ENCODE measurements around the gene SLC46A2. TPM values are rescaled to one million over a fixed set of nuclear protein-coding genes. Genes with fewer than 3 reads are reported as not detected.

Gene SLC46A2
- total and polyA plus RNA-seq, 2 of the 13 experiments (the other 11 are each of a cell fraction or from before 2014, with no cell fraction given) = not detected

GRCh38 chr9:112836394-112836793 lies 54.3 kb downstream of the SLC46A2 start (continued):
- TF ChIP-seq PRDM4 (CRISPR knock-in tag; IDR thresholded peaks at IDR 0.05; ENCODE audit: borderline replicate concordance) (no peak), MTF2 (CRISPR knock-in tag; IDR thresholded peaks at IDR 0.05; ENCODE audit: borderline replicate concordance) (no peak), MATR3 (CRISPR knock-in tag; IDR thresholded peaks at IDR 0.05) (no peak), HMGXB3 (CRISPR knock-in tag; IDR thresholded peaks at IDR 0.05; ENCODE audit: borderline replicate concordance) (no peak), ZNF263 (CRISPR knock-in tag; IDR thresholded peaks at IDR 0.05) (no peak), HMGXB4 (CRISPR knock-in tag; IDR thresholded peaks at IDR 0.05; ENCODE audit: borderline replicate concordance in 1 of 2, low read depth in 1 of 2) (no peak), WIZ (CRISPR knock-in tag; IDR thresholded peaks at IDR 0.05) (no peak), ZBTB44 (CRISPR knock-in tag; IDR thresholded peaks at IDR 0.05) (no peak), REXO4 (CRISPR knock-in tag; IDR thresholded peaks at IDR 0.05; ENCODE audit: borderline replicate concordance) (no peak), PLRG1 (conservative IDR thresholded peaks at IDR 0.05) (no peak), ARID2 (CRISPR knock-in tag; IDR thresholded peaks at IDR 0.05; ENCODE audit: borderline replicate concordance) (no peak), SAP130 (CRISPR knock-in tag; IDR thresholded peaks at IDR 0.05; ENCODE audit: low read depth) (peak; percentile 39; the same call in 1 of the 2 replicates), ZNF343 (CRISPR knock-in tag; IDR thresholded peaks at IDR 0.05) (no peak), ZNF124 (CRISPR knock-in tag; IDR thresholded peaks at IDR 0.05) (no peak), CENPX (CRISPR knock-in tag; IDR thresholded peaks at IDR 0.05) (no peak), MXD4 (CRISPR knock-in tag; IDR thresholded peaks at IDR 0.05) (no peak), RBFOX2 (IDR thresholded peaks at IDR 0.05; ENCODE audit: low read depth, low read length) (no peak), HNF4A (CRISPR knock-in tag; IDR thresholded peaks at IDR 0.05) (peak; percentile 37)
- TF ChIP-seq, protein P1, sequence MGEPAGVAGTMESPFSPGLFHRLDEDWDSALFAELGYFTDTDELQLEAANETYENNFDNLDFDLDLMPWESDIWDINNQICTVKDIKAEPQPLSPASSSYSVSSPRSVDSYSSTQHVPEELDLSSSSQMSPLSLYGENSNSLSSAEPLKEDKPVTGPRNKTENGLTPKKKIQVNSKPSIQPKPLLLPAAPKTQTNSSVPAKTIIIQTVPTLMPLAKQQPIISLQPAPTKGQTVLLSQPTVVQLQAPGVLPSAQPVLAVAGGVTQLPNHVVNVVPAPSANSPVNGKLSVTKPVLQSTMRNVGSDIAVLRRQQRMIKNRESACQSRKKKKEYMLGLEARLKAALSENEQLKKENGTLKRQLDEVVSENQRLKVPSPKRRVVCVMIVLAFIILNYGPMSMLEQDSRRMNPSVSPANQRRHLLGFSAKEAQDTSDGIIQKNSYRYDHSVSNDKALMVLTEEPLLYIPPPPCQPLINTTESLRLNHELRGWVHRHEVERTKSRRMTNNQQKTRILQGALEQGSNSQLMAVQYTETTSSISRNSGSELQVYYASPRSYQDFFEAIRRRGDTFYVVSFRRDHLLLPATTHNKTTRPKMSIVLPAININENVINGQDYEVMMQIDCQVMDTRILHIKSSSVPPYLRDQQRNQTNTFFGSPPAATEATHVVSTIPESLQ (CRISPR knock-in tag; conservative IDR thresholded peaks at IDR 0.05) = no peak
